Adrenal gland (tissue), 12 donors: ENCODE data around the gene STC2. TPM values are rescaled to one million over a fixed set of nuclear protein-coding genes. Genes with fewer than 3 reads are reported as not detected.
A peak's percentile ranks its signal among the peaks of the same experiment; 100 is the strongest.

Source experiments
- DNase-seq, 7 donors: peaks; one replicate each; pipeline ENCODE4 v3.0.0-alpha.2; 2019 to 2020
- H3K27ac ChIP-seq, 5 donors: fragments of 200-600 bp; sonication (generic) in 4 of 5; 1 replicate in 3 of 5; 2 replicates in 2 of 5; pipeline versions ENCODE4 v1.5.1 to v1.8.0; 2016 to 2020; ENCODE audit warnings: mild to moderate bottlenecking in 1 of 5
- H3K27me3 ChIP-seq: fragments of 200-600 bp; 2 replicates; pipeline ENCODE4 v1.8.0; 2021
- H3K36me3 ChIP-seq, 2 donors: fragments of 200-600 bp; replicated peaks in 1 of 2; 1 replicate in 1 of 2; 2 replicates in 1 of 2; pipeline versions ENCODE4 v1.5.1 to v1.8.0; 2018 to 2022
- H3K4me1 ChIP-seq, 2 donors: fragments of 200-600 bp; replicated peaks in 1 of 2; 1 replicate in 1 of 2; 2 replicates in 1 of 2; pipeline versions ENCODE4 v1.5.1 to v1.8.0; 2018 to 2021
- H3K4me3 ChIP-seq, 4 donors: fragments of 200-600 bp; sonication (generic) in 3 of 4; one replicate each; pipeline ENCODE4 v1.5.1; 2016 to 2018
- H3K9me3 ChIP-seq, 3 donors: fragments of 200-600 bp; sonication (generic) in 1 of 3; replicated peaks in 1 of 3; 1 replicate in 2 of 3; 2 replicates in 1 of 3; pipeline versions ENCODE4 v1.5.1 to v1.8.0; 2016 to 2021
- CTCF ChIP-seq, 6 experiments: fragments of 450-650 bp in 4 of 6; fragments of 200-600 bp in 2 of 6; sonication (generic) in 1 of 6; IDR thresholded peaks; 1 replicate in 5 of 6; 2 replicates in 1 of 6; pipeline versions ENCODE4 v1.5.1 to v1.8.0; 2016 to 2021; ENCODE audit warnings: antibody characterized with exemption in 6 of 6, mild to moderate bottlenecking in 2 of 6, moderate library complexity in 1 of 6
- POLR2A ChIP-seq, 2 donors: fragments of 450-650 bp; IDR thresholded peaks; one replicate each; pipeline ENCODE4 v1.6.1; 2017; ENCODE audit warnings: antibody characterized with exemption in 2 of 2, mild to moderate bottlenecking in 2 of 2, moderate library complexity in 1 of 2
- WGBS, 4 donors: extraction: QIAGEN DNeasy Blood & Tissue Kit in 2 of 4; methylation state at CpG; one replicate each; pipeline versions ENCODE4 v1.1.5 to v1.1.7; 2013 to 2017; 5-methylcytosine and 5-hydroxymethylcytosine counted together
- intact Hi-C, 2 donors: fragments of 100-400 bp; cut with DNase I; formaldehyde crosslinking; loops; one replicate each; pipeline versions ENCODE4 v1.14.1 to v1.15.0; 2022 to 2023
- polyA plus RNA-seq, 3 donors: library from polyadenylated mRNA; stranded (reverse); fragments of 200-250 nt in 2 of 3; fragments of 350-450 nt in 1 of 3; fragmentation: Illumina TruSeq in 1 of 3; extraction: RNeasy Lipid Tissue Mini Kit (QIAGEN cat#74804) in 1 of 3; gene quantifications; one replicate each; pipeline ENCODE4 v1.2.3, GENCODE V29; 2013 to 2014
- total RNA-seq, 9 donors: library from RNA; depleted of rRNA in 4 of 9; stranded (reverse); fragments of >200 nt in 4 of 9; fragments of 120-200 nt in 1 of 9; fragmentation: NEBNext Ultra II Directional in 1 of 9; extraction: Animal tissue kit (Norgen Biotek cat#: 25700) in 1 of 9; gene quantifications; one replicate each; pipeline versions ENCODE4 v1.1.0 to v1.2.4, GENCODE V29; 2013 to 2023
- donor health status: healthy with polysubstance abuse.
- donor health status: Bipolar disorder and iron deficiency.
- donor health status: DM: yes; HTN: yes; CAD: no.
- donor health status: DM: no; HTN: no; CAD: no.
- donor health status: DM: no; HTN: no; CAD: no.
- donor health status: DM: yes; HTN: yes; CAD: no.

STC2 gene
- total and polyA plus RNA-seq, 12 donors: 0.28 to 3.5 (median 1.0) TPM

GRCh38 chr5:173302546-173303155, 25.6 kb downstream of the STC2 start:
- 69 to 78% (median 73%) methylated on average over 6 of the region's 6 CpGs for WGBS, 4 donors
- H3K4me3 ChIP-seq: no peak overlapping the region
- DNase-seq: peak in 5 of 7 donors; percentile 35 to 67 (median 47)
- peaks cover 5% of the 10 kb centered on the region for H3K27me3 ChIP-seq
- intact Hi-C loops: no loop called here
- H3K9me3 ChIP-seq: no peaks in the 10 kb centered on the region
- TF ChIP-seq POLR2A (IDR thresholded peaks at IDR 0.05): no peak
- no peak for TF ChIP-seq CTCF (IDR thresholded peaks at IDR 0.05)
- H3K36me3 ChIP-seq: no peaks in the 10 kb centered on the region
- H3K4me1 ChIP-seq: no peaks in the 10 kb centered on the region
- no peak overlapping the region for H3K27ac ChIP-seq

- H3K4me1 ChIP-seq: no peaks in the 10 kb centered on the region
- 55 to 69% (median 65%) methylated on average over 4 to 17 of the region's 17 CpGs for WGBS, 4 donors
- no peak overlapping the region for H3K4me3 ChIP-seq
- TF ChIP-seq CTCF (IDR thresholded peaks at IDR 0.05): no peak
- no peak for TF ChIP-seq POLR2A (IDR thresholded peaks at IDR 0.05)
- H3K36me3 ChIP-seq: no peaks in the 10 kb centered on the region
- intact Hi-C loops: no loop called here
- peak in 1 of 7 donors; percentile 53 for DNase-seq
- no peaks in the 10 kb centered on the region for H3K9me3 ChIP-seq
- no peaks in the 10 kb centered on the region for H3K27me3 ChIP-seq
- peak overlapping the region in 1 of 5 donors; percentile 66 for H3K27ac ChIP-seq
Observed at GRCh38 chr5:173301695-173302545, 26.3 kb downstream of the STC2 start.

- Histone ChIP-seq H3K4me3 (no peak overlapping the region), H3K27me3 (no peaks in the 10 kb centered on the region), H3K36me3 (no peaks in the 10 kb centered on the region), H3K4me1 (no peaks in the 10 kb centered on the region), H3K9me3 (no peaks in the 10 kb centered on the region), H3K27ac (no peak overlapping the region)
- intact Hi-C loops: no loop called here
- WGBS, 4 donors: 84 to 88% (median 86%) methylated on average over 6 of the region's 6 CpGs
- TF ChIP-seq CTCF (IDR thresholded peaks at IDR 0.05) (no peak), POLR2A (IDR thresholded peaks at IDR 0.05) (no peak)
- DNase-seq: no peak
Observed at GRCh38 chr5:173300389-173301047, 27.7 kb downstream of the STC2 start.

GRCh38 chr5:173299820-173300219, 28.4 kb downstream of the STC2 start:
- no peaks in the 10 kb centered on the region for H3K36me3 ChIP-seq
- no peak for TF ChIP-seq POLR2A (IDR thresholded peaks at IDR 0.05)
- no peak for TF ChIP-seq CTCF (IDR thresholded peaks at IDR 0.05)
- no peaks in the 10 kb centered on the region for H3K9me3 ChIP-seq
- H3K4me3 ChIP-seq: no peak overlapping the region
- no peaks in the 10 kb centered on the region for H3K4me1 ChIP-seq
- 87 to 93% (median 90%) methylated on average over 7 of the region's 7 CpGs for WGBS, 4 donors
- intact Hi-C loops: loop anchor here in 1 of 2 donors (10.0 kb wide), 1 partner anchor 275 kb away; no protein-coding TSS in a partner anchor
- peaks cover under 1% of the 10 kb centered on the region for H3K27me3 ChIP-seq
- DNase-seq: no peak
- H3K27ac ChIP-seq: no peak overlapping the region
